Astrocyte of the cerebellum (primary cell): ENCODE results near the gene DCP1A.
A peak's percentile ranks its signal among the peaks of the same experiment; 100 is the strongest.
"Not testable (repeated sequence)": the region's sequence is repeated elsewhere in the genome, so short reads cannot be mapped to it uniquely, and the experiment has no call there.

ENCODE experiments used
- DNase-seq: peaks from one replicate; pipeline ENCODE4 v3.0.0-alpha.2; 2011; ENCODE audit warnings: low read depth
- H3K4me3 ChIP-seq: 2 replicates; pipeline ENCODE4 v1.5.1; 2011; ENCODE audit warnings: mild to moderate bottlenecking, low read depth, low read length, moderate library complexity
- CTCF ChIP-seq: IDR thresholded peaks from 2 replicates; pipeline ENCODE4 v1.5.1; 2012; ENCODE audit warnings: low read length, low read depth, moderate library complexity, mild to moderate bottlenecking; ENCODE audit errors: missing control alignments
- in situ Hi-C: cut with HindIII; loops from 2 replicates; pipeline ENCODE4 v1.10.0; 2017; ENCODE audit warnings: low sequenced_read_pairs

DCP1A gene

DNA sequence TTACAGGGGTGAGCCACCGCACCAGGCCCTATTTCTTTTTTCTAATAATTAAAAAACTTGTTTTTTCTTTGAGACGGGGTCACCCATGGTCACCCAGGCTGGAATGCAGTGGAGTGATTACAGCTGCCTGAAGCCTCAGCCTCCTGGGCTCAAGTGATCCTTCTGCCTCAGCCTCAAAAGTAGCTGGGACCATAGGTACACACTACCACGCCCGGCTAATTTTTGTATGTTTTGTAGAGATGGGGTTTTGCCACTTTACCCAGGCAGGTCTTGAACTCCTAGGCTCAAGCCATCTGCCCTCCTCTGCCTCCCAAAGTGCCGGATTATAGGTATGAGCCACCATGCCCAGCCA, 90.7 kb downstream of the DCP1A start:
- DNase-seq = no peak
- TF ChIP-seq CTCF = no peak
- no peak overlapping the region for H3K4me3 ChIP-seq
- in situ Hi-C loops = no loop called here

DNA sequence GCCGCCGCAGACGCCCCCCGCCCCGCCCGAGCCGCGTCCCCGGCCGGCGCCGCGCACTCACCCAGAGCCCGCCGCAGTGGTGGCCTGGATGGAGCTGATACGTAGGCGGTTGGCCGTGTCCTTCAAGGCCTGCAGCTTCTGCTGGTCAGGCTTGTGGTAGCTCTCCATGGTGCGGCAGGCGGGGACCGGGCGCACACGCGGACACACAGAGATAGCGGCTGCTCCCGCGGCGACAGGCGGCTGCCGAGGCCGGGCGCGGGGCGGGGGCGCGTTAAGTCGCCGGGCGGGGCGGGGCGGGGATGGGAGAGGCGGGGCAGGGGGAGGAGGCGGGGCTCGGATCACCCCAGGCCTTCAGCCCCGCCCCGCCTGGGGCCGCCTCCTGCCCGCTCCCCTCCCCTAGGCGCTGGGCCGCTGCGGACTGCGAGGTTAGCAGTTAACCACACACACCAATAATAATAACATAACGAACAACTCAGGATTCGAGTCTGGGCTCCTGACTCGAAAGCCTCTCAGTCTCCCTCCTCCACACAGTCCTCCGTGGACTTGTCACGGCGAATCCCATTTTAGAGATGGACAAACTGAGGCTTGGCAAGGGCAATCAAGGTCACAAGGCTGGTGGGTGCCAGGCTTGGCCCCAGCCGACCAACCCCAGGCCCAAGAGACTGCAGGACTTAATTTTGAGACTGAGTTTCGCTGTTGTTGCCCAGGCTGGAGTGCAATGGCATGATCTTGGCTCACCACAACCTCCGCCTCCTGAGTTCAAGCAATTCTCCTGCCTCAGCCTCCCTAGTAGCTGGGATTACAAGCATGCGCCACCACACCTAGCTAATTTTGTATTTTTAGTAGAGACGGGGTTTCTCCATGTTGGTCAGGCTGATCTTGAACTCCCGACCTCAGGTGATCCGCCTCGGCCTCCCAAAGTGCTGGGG, 91.3 kb downstream of the DCP1A start, which contains the start of gene TKT:
TKT (minus strand) TSS at position 248 of the 929 bp plus-strand sequence; CDS start at position 168, 80 bp downstream.
- peak within 1 kb of the TSS; percentile 66 for H3K4me3 ChIP-seq
- peak; percentile 53 for DNase-seq
- in situ Hi-C loops = no loop called here
- TF ChIP-seq CTCF = no peak

DNA sequence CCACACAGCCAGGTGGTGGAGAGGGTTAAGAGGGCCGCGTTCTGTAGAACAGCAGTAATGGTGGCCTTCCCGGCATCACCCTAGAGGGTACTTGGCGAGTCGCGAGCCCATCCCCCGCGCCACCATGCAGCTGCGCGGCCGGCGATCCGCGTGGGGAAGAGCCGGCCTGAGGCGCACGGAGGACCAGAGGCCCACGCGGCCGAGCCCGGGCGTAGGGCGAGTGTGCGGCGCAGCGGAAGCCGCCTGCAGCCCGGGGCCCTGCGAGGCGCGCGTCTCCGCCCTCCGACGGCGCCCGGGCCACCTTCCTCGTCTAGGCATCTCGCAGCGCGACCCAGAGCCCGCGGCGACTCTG, 91.9 kb downstream of the DCP1A start:
- peak overlapping the region; percentile 66 for H3K4me3 ChIP-seq
- TF ChIP-seq CTCF = no peak
- in situ Hi-C loops = no loop called here
- no peak for DNase-seq

DNA sequence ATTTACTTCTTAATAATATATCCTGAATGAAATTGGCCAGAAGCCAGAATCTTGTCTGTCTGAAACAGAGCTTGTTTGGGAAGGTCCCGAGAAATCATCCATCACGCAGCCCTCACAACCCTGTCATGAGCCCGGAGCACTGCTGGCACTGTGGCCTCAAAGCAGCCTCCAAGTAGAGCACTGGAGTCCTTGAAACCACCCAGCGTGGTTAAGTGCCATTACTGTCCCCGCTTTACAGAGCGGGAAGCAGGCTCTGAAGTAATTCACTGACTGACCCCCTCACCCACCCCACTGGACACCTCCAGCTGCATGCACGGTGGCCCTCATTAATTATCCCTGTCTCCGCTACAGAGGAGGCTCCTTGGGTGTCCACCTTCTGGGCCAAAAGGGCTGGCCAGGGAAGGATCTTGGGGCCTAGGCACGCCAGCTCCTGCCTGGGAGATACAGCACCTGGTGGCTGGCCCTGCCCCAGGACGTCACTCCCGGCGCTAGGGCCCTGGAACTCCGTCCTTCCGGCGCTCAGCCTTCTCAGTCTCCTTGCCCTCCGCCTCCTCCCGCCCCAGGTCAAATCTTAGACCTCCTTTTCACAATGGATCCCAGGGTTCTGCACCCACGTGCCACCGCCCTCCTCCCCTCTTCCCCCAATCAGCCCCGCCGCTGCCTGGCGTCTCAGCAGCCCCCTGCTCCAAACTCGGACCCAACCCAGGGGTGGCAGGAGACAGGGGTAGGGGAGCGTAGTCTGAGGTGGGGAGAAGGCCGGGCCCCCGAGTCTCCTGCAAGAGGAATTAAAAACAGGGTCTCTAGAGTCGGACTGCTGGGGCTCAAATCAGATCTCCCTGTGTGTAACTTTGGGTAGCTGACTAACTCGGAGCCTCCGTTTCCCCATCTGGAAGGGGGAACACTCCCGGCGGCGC, 92.6 kb downstream of the DCP1A start:
- no peak for TF ChIP-seq CTCF
- DNase-seq = no peak
- H3K4me3 ChIP-seq = peak overlapping the region; percentile 66
- in situ Hi-C loops = no loop called here

GRCh38 chr3:53253707-53254508, 93.4 kb downstream of the DCP1A start:
- DNase-seq = no peak
- H3K4me3 ChIP-seq = peak overlapping the region; percentile 66
- TF ChIP-seq CTCF = no peak
- in situ Hi-C loops = no loop called here

DNA sequence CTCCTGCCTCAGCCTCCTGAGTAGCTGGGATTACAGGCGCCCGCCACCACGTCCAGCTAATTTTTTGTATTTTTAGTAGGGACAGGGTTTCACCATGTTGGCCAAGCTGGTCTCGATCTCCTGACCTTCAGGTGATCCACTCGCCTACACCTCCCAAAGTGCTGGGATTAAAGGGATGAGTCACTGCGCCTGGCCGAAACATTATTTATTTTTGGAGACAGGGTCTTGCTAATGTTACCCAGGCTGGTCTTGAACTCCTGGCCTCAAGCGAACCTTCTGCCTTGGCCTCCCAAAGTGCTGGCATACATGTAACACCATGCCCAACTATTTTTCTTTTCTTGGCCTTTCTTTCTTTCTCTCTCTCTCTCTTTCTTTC, 94.4 kb downstream of the DCP1A start:
- H3K4me3 ChIP-seq = peak overlapping the region; percentile 66
- DNase-seq, in situ Hi-C loops: not testable (repeated sequence)
